Limb (tissue), 2 donors: Measurements from ENCODE around the gene QSOX1.
A peak's percentile ranks its signal among the peaks of the same experiment; 100 is the strongest.
"Not testable (repeated sequence)": the region's sequence is repeated elsewhere in the genome, so short reads cannot be mapped to it uniquely, and the experiment has no call there.

Experiments used
- DNase-seq, 2 donors: peaks; one replicate each; pipeline ENCODE4 v3.0.0-alpha.2; 2016; ENCODE audit errors: extremely low spot score in 2 of 2

QSOX1 gene

GRCh38 chr1:180154325-180155181 lies at the start of gene QSOX1:
Gene QSOX1, plus strand, starts transcription at chr1:180154869. Its CDS starts 39 bp downstream, at chr1:180154908.
- DNase-seq: peak; percentile 82 to 97

- no peak for DNase-seq
Measured at GRCh38 chr1:180112091-180112490, 42.6 kb upstream of the QSOX1 start.

GRCh38 chr1:180112984-180113647 lies 41.6 kb upstream of the QSOX1 start:
- no peak for DNase-seq

- DNase-seq: no peak
Measured at GRCh38 chr1:180114396-180114945, 40.2 kb upstream of the QSOX1 start.

DNA sequence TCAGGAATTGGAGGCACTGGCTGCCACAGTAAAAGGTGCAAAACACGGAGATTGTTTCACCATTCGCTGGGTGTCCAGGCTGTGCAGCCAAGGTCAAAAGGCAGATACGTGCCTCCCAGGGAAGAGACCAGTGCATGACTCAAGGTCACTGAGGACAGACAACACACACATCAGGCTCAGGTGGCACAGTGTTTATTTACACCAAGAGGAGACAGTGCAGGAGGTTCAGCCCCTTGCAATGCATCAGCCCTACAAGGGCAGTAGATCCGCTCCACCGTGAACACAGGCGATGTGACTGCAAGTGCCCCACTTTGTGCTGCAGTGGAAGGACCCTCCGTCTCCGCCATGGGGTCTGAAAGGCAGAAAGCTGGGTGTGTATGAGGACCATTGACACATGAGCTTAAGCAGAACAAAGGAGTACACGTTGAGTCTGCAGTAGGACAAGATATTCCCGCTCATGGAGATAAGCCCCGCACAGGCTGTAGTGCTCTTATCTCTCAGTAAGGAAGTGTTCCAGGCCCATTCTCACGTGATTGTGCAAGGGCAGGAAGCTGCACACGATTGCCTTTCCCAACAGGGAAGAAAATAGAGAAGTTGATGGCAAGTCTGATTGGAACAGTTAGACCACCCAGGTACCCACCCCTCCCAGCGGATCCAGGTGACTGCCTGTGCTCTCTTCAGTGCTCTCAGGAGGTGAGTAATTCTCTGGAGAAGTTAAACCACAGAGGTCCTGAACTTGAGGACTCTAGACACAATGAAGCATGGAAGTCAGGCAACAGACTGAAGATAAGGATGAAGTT lies 37.5 kb upstream of the QSOX1 start:
- no peak for DNase-seq

- DNase-seq: no peak
Measured at GRCh38 chr1:180117764-180118116, 36.9 kb upstream of the QSOX1 start.

- DNase-seq: no peak
Measured at GRCh38 chr1:180119837-180120236, 34.8 kb upstream of the QSOX1 start.

DNA sequence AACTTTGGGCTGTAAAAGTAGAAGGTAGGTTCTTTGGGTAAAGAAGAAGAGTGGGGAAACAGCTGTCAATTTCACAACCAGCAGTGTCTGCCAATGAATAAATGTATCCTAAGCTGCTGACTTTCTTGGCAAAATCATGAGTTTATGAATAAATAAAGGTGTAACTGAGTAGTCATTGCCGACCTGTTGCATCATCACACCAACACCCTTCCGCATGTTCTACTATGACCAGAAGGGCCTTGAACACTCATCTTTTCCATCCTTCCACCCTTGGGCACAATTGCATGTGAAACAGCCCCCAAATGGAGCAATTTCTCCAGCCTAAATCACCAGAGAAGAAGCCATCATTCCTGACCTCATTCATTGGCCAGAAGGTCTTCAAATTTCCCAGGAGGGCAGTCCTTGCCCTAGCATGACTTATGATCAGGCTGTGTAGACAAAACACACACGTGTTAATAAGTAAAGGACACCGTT lies 31.2 kb upstream of the QSOX1 start:
- DNase-seq: no peak

- DNase-seq: no peak
Measured at GRCh38 chr1:180130651-180131050, 24.0 kb upstream of the QSOX1 start.

- no peak for DNase-seq
Measured at GRCh38 chr1:180131510-180131909, 23.2 kb upstream of the QSOX1 start.

DNA sequence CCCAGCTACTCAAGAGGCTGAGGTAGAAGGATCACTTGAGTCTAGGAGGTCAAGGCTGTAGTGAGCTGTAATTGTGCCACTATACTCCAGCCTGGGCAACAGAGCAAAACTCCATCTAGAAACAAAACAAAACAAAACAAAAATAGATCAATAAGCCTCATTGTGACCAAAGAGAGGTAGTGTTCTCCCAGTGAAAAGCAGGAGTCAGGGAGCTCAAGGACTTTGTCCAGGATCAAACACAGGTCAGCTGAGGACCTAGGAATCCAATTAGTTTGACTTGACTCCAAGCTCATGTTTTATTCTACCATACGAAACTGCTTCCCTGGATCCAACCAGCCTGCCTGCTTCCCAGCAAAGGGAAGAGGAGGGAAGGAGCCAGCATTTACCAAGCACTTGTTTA lies 21.5 kb upstream of the QSOX1 start:
- no peak for DNase-seq

- not testable (repeated sequence) for DNase-seq
Measured at GRCh38 chr1:180133688-180134087, 21.0 kb upstream of the QSOX1 start.

GRCh38 chr1:180135535-180135934 lies 19.1 kb upstream of the QSOX1 start:
- DNase-seq: no peak

GRCh38 chr1:180136331-180136967 lies 18.2 kb upstream of the QSOX1 start:
- no peak for DNase-seq

DNA sequence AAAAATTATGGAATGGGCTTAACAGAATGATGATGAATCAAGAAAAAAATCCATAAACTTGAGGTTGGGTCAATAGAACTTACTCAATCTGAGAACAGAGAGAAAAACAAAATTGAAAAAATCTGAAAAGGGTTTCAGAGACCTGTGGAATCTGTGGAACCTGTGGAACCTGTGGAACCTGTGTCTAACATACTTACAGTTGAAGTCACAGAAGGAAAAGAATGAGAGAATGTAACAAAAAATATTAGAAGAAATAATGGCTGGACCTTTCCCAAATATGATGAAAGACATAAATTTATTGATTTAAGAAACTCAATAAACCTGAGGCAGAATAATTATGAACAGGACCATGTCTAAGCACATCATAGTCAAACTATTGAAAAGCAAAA lies 17.7 kb upstream of the QSOX1 start:
- no peak for DNase-seq

DNA sequence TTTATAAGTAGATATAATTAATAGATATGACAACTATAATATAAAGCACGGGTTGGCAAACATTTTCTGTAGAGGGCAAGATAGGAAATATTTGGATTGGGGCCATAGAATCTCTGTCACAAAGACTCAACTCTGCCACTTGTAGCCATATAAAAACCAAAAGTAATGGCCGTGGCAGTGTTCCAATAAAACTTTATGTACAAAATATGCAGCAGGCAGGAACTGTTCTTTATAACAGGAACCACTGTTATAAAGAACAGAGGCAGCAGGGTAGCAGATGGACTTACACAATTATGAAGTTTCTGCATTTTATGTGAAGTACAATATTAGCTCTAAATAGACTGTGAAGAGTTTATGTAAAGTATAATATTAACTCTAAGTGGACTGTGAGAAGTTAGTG lies 16.9 kb upstream of the QSOX1 start:
- no peak for DNase-seq

GRCh38 chr1:180141381-180141934 lies 13.2 kb upstream of the QSOX1 start:
- no peak for DNase-seq

DNA sequence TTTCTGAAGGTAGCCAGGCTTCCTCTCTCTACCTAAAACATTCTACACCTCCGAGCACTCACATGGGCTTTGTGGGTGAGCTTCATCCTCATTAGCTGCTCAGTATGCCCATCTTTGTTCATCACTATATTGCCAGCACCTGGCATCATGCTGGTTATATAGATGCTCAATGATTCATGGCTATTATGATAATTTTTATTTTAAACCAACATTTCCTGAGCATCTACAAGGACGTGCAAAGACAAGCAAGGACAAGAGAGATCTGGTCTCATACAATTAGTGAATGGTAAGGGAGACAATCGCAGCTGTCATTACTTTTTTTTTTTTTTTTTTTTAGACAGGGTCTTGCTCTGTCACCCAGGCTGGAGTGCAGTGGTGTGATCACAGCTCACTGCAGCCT lies 11.3 kb upstream of the QSOX1 start:
- no peak for DNase-seq

GRCh38 chr1:180144659-180145357 lies 9.9 kb upstream of the QSOX1 start:
- no peak for DNase-seq

DNA sequence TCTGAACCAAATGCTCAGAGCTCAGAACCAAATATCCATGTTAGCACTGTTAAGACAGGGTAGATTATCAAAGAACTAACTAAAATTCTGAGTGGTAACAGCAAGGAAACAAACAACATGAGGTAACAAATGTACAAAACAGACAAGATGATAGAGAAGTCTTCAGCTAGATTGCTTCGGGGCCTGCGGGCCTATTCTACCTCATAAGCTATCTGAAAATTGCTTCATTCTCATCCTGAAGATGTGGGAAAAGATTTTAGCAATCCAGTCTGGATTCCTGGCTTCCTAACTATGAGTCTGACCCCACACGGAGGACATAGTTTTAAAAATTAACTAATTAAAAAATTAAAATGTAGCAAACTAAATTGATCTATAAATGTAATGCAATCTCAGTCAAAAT lies 9.2 kb upstream of the QSOX1 start:
- DNase-seq: no peak
